ENCODE measurements around the gene PROSER3. TPM values are rescaled to one million over a fixed set of nuclear protein-coding genes. Genes with fewer than 3 reads are reported as not detected.
A peak's percentile ranks its signal among the peaks of the same experiment; 100 is the strongest.
"Not testable (repeated sequence)": the region's sequence is repeated elsewhere in the genome, so short reads cannot be mapped to it uniquely, and the experiment has no call there.

The PROSER3 gene
- total RNA-seq, 1 donor from 2014 or later: 5.2 TPM

- DNase-seq; ATAC-seq; intact Hi-C loops (cut with micrococcal nuclease): not testable (repeated sequence)
Observed at GRCh38 chr19:35772362-35772761, 14.4 kb downstream of the PROSER3 start.

GRCh38 chr19:35773020-35773806 is 15.2 kb downstream of the PROSER3 start:
- ATAC-seq: no peak
- intact Hi-C loops (cut with micrococcal nuclease): no loop called here
- no peak for DNase-seq

- intact Hi-C loops (cut with micrococcal nuclease): no loop called here
- no peak for ATAC-seq
- DNase-seq: no peak
Observed at GRCh38 chr19:35774274-35775045, 16.5 kb downstream of the PROSER3 start.

- intact Hi-C loops (cut with micrococcal nuclease): no loop called here
- ATAC-seq (peak; percentile 11), DNase-seq (no peak)
Observed at GRCh38 chr19:35775046-35775297, 17.0 kb downstream of the PROSER3 start.

- ATAC-seq: peak; percentile 99
Observed at GRCh38 chr19:35775298-35776101, 17.5 kb downstream of the PROSER3 start, which contains the start of gene ARHGAP33. Gene ARHGAP33 (plus strand): TSS chr19:35775564. CDS start chr19:35775659, 95 bp downstream.

GRCh38 chr19:35776102-35776788 is 18.3 kb downstream of the PROSER3 start:
- ATAC-seq: no peak
- intact Hi-C loops (cut with micrococcal nuclease): no loop called here
- DNase-seq: no peak

More at GRCh38 chr19:35775298-35776101, 17.5 kb downstream of the PROSER3 start, which contains the start of gene ARHGAP33:
- peak; percentile 100 for DNase-seq
- intact Hi-C loops (cut with micrococcal nuclease): no loop called here

- intact Hi-C loops (cut with micrococcal nuclease): no loop called here
- ATAC-seq (no peak), DNase-seq (no peak)
Observed at GRCh38 chr19:35777086-35777841, 19.3 kb downstream of the PROSER3 start.

- DNase-seq (no peak), ATAC-seq (no peak)
- intact Hi-C loops (cut with micrococcal nuclease): no loop called here
Observed at GRCh38 chr19:35777961-35778360, 20.0 kb downstream of the PROSER3 start.

- intact Hi-C loops (cut with micrococcal nuclease): no loop called here
- DNase-seq: no peak
- ATAC-seq: no peak
Observed at GRCh38 chr19:35779033-35779432, 21.1 kb downstream of the PROSER3 start.

GRCh38 chr19:35780058-35780457 is 22.1 kb downstream of the PROSER3 start:
- ATAC-seq (no peak), DNase-seq (no peak)
- intact Hi-C loops (cut with micrococcal nuclease): no loop called here

- intact Hi-C loops (cut with micrococcal nuclease): no loop called here
- ATAC-seq: no peak
Observed at GRCh38 chr19:35780717-35781116, 22.7 kb downstream of the PROSER3 start.

GRCh38 chr19:35781650-35782049 is 23.7 kb downstream of the PROSER3 start:
- no peak for DNase-seq
- intact Hi-C loops (cut with micrococcal nuclease): no loop called here
- no peak for ATAC-seq

More at GRCh38 chr19:35780717-35781116, 22.7 kb downstream of the PROSER3 start:
- DNase-seq: no peak

GRCh38 chr19:35782589-35782988 is 24.6 kb downstream of the PROSER3 start:
- intact Hi-C loops (cut with micrococcal nuclease): no loop called here
- ATAC-seq: no peak
- no peak for DNase-seq

- no peak for DNase-seq
- intact Hi-C loops (cut with micrococcal nuclease): no loop called here
- no peak for ATAC-seq
Observed at GRCh38 chr19:35783469-35784434, 25.8 kb downstream of the PROSER3 start.

GRCh38 chr19:35784503-35785338 is 26.7 kb downstream of the PROSER3 start:
- intact Hi-C loops (cut with micrococcal nuclease): no loop called here
- no peak for DNase-seq
- ATAC-seq: no peak

- DNase-seq: no peak
- intact Hi-C loops (cut with micrococcal nuclease): no loop called here
- ATAC-seq: no peak
Observed at GRCh38 chr19:35785339-35785627, 27.3 kb downstream of the PROSER3 start.

All from left ventricle myocardium superior (tissue), 1 donor.